PC-3 (cell line): ENCODE results near the gene ADCY2. TPM values are rescaled to one million over a fixed set of nuclear protein-coding genes. Genes with fewer than 3 reads are reported as not detected.

Experiments used
- ATAC-seq: fragments of 200-7000 bp; cut with Tn5 transposase; 2 replicates; pipeline ENCODE4 v1.9.1; 2020; ENCODE audit warnings: mild to moderate bottlenecking, moderate library complexity
- BruUV-seq: library from RNA; stranded (reverse); fragments of 400-500 nt; replicated peaks from 2 replicates; lab custom pipeline; 2021; lab: Mats Ljungman, UMichigan
- CTCF ChIA-PET: fragments of 300-600 bp; sonication (Branson Sonifier 250); formaldehyde crosslinking; loops from one replicate; lab custom pipeline; 2022; ENCODE audit warnings: antibody characterized with exemption; lab: Charles Lee
- POLR2A ChIA-PET: fragments of 300-600 bp; sonication (Branson Sonifier 250); formaldehyde crosslinking; loops from one replicate; lab custom pipeline; 2022; ENCODE audit warnings: antibody characterized with exemption; ENCODE audit not compliant: unreplicated experiment; lab: Charles Lee
- DNase-seq: peaks from one replicate; pipeline ENCODE4 v3.0.0-alpha.2; 2015
- H2AFZ ChIP-seq: fragments of 300-600 bp; sonication (generic); 2 replicates; pipeline ENCODE4 v1.6.0; 2016; ENCODE audit warnings: antibody characterized with exemption, low read length
- H3F3A ChIP-seq: fragments of 300-600 bp; sonication (generic); one replicate; pipeline ENCODE4 v1.6.0; 2017; ENCODE audit warnings: antibody characterized with exemption, low read length, control low read depth, mild to moderate bottlenecking; ENCODE audit not compliant: unreplicated experiment
- H3K27ac ChIP-seq: fragments of 300-600 bp; sonication (generic); 2 replicates; pipeline ENCODE4 v1.5.1; 2016; ENCODE audit warnings: mild to moderate bottlenecking, low read length
- H3K27me3 ChIP-seq: fragments of 300-600 bp; sonication (generic); 2 replicates; pipeline ENCODE4 v1.6.1; 2016; ENCODE audit warnings: low read length, mixed read lengths
- H3K36me3 ChIP-seq: fragments of 300-600 bp; sonication (generic); 2 replicates; pipeline ENCODE4 v1.6.1; 2016; ENCODE audit warnings: low read depth, mixed run types, low read length, mixed read lengths
- H3K4me1 ChIP-seq: fragments of 300-600 bp; sonication (generic); 2 replicates; pipeline ENCODE4 v1.5.1; 2016; ENCODE audit warnings: low read length; ENCODE audit not compliant: insufficient read depth
- H3K4me2 ChIP-seq: fragments of 300-600 bp; sonication (generic); 2 replicates; pipeline ENCODE4 v1.6.0; 2016; ENCODE audit warnings: low read length
- H3K4me3 ChIP-seq: fragments of 300-600 bp; sonication (generic); 2 replicates; pipeline ENCODE4 v1.5.1; 2016; ENCODE audit warnings: mild to moderate bottlenecking, low read length, mixed read lengths
- H3K79me2 ChIP-seq: fragments of 300-600 bp; sonication (generic); 2 replicates; pipeline ENCODE4 v1.6.1; 2017; ENCODE audit warnings: low read length, mixed read lengths
- H3K9ac ChIP-seq: fragments of 300-600 bp; sonication (generic); 2 replicates; pipeline ENCODE4 v1.6.0; 2016; ENCODE audit warnings: mild to moderate bottlenecking, low read length
- H3K9me2 ChIP-seq: fragments of 300-600 bp; sonication (generic); replicated peaks from 2 replicates; pipeline ENCODE4 v1.6.1; 2016; ENCODE audit warnings: mixed run types, low read length, mixed read lengths
- H3K9me3 ChIP-seq: fragments of 300-600 bp; sonication (generic); 2 replicates; pipeline ENCODE4 v1.6.1; 2016; ENCODE audit warnings: low read length, mixed read lengths
- H4K20me1 ChIP-seq: fragments of 300-600 bp; sonication (generic); 2 replicates; pipeline ENCODE4 v1.6.1; 2016; ENCODE audit warnings: low read length, mixed read lengths
- CTCF ChIP-seq: fragments of 300-600 bp; sonication (generic); conservative IDR thresholded peaks from 2 replicates; pipeline ENCODE4 v1.5.1; 2017; ENCODE audit warnings: antibody characterized with exemption, low read depth, mild to moderate bottlenecking, low read length
- EZH2 ChIP-seq: fragments of 300-600 bp; sonication (generic); IDR thresholded peaks from one replicate; pipeline ENCODE4 v1.6.1; 2017; ENCODE audit warnings: antibody characterized with exemption, mild to moderate bottlenecking, low read length; ENCODE audit not compliant: unreplicated experiment
- EZH2phosphoT487 ChIP-seq: fragments of 300-600 bp; sonication (generic); IDR thresholded peaks from 2 replicates; pipeline ENCODE4 v1.6.1; 2018; ENCODE audit warnings: mild to moderate bottlenecking, antibody characterized with exemption, low read length, borderline replicate concordance
- intact Hi-C: fragments of 100-400 bp; cut with micrococcal nuclease; formaldehyde crosslinking; loops from 2 replicates; pipeline ENCODE4 v1.9.0; 2023
- total RNA-seq: library from RNA; depleted of rRNA; stranded (reverse); fragments of >200 nt; gene quantifications from 2 replicates; pipeline ENCODE4 v1.2.3, GENCODE V29; 2014

Gene ADCY2
- total RNA-seq, 1 experiment from 2014 or later, result not detected

GRCh38 chr5:7533941-7534340 is 138.0 kb downstream of the ADCY2 start:
- Histone ChIP-seq H3F3A (no peaks in the 10 kb centered on the region), H3K27me3 (no peaks in the 10 kb centered on the region), H3K36me3 (no peaks in the 10 kb centered on the region), H2AFZ (no peak overlapping the region), H4K20me1 (no peaks in the 10 kb centered on the region), H3K27ac (no peak overlapping the region), H3K79me2 (no peaks in the 10 kb centered on the region), H3K4me2 (no peak overlapping the region), H3K9me3 (0 out of 2 replicates have a peak, but pooled peaks cover 3% of the 10 kb centered on the region), H3K9ac (no peak overlapping the region), H3K4me3 (no peak overlapping the region), H3K4me1 (no peaks in the 10 kb centered on the region), H3K9me2 (no peaks in the 10 kb centered on the region)
- ChIA-PET POLR2A (no interaction called here), CTCF (no interaction called here)
- ATAC-seq, result no peak
- intact Hi-C loops, result no loop called here
- no peak for TF ChIP-seq EZH2
- no peak for TF ChIP-seq CTCF
- TF ChIP-seq EZH2phosphoT487, result no peak
- no TSS peak for BruUV-seq
- no peak for DNase-seq

GRCh38 chr5:7534505-7534904 is 138.6 kb downstream of the ADCY2 start:
- Histone ChIP-seq H3F3A (no peaks in the 10 kb centered on the region), H3K27ac (no peak overlapping the region), H3K79me2 (no peaks in the 10 kb centered on the region), H3K4me3 (no peak overlapping the region), H3K9me2 (no peaks in the 10 kb centered on the region), H3K4me2 (no peak overlapping the region), H4K20me1 (no peaks in the 10 kb centered on the region), H3K27me3 (no peaks in the 10 kb centered on the region), H3K9me3 (0 out of 2 replicates have a peak, but pooled peaks cover 3% of the 10 kb centered on the region), H2AFZ (no peak overlapping the region), H3K9ac (no peak overlapping the region), H3K4me1 (no peaks in the 10 kb centered on the region), H3K36me3 (no peaks in the 10 kb centered on the region)
- POLR2A ChIA-PET, result no interaction called here
- ATAC-seq (no peak), DNase-seq (no peak)
- intact Hi-C loops, result no loop called here
- CTCF ChIA-PET, result no interaction called here
- no TSS peak for BruUV-seq
- no peak for TF ChIP-seq EZH2phosphoT487
- TF ChIP-seq CTCF, result no peak
- TF ChIP-seq EZH2, result no peak

GRCh38 chr5:7537573-7537972 is 141.6 kb downstream of the ADCY2 start:
- no peak for ATAC-seq
- no peak overlapping the region for H3K4me3 ChIP-seq
- H3K36me3 ChIP-seq, result no peaks in the 10 kb centered on the region
- no peaks in the 10 kb centered on the region for H3K4me1 ChIP-seq
- H3F3A ChIP-seq, result no peaks in the 10 kb centered on the region
- H3K9me3 ChIP-seq, result no peaks in the 10 kb centered on the region
- no peak overlapping the region for H3K9ac ChIP-seq
- DNase-seq, result no peak
- H4K20me1 ChIP-seq, result no peaks in the 10 kb centered on the region
- no peak overlapping the region for H3K27ac ChIP-seq
- CTCF ChIA-PET, result no interaction called here
- TF ChIP-seq EZH2 (no peak), CTCF (no peak), EZH2phosphoT487 (no peak)
- H3K9me2 ChIP-seq, result no peaks in the 10 kb centered on the region
- no peak overlapping the region for H3K4me2 ChIP-seq
- POLR2A ChIA-PET, result no interaction called here
- intact Hi-C loops, result no loop called here
- H3K79me2 ChIP-seq, result no peaks in the 10 kb centered on the region
- no TSS peak for BruUV-seq
- H2AFZ ChIP-seq, result no peak overlapping the region
- H3K27me3 ChIP-seq, result no peaks in the 10 kb centered on the region
